GM21367 (cell line): ENCODE data around the gene EXOC3L1.
A peak's percentile ranks its signal among the peaks of the same experiment; 100 is the strongest.

Experiments used
- ATAC-seq: cut with Tn5 transposase; IDR thresholded peaks from one replicate; pipeline ENCODE4 v1.9.1; 2021; ENCODE audit not compliant: unreplicated experiment

The EXOC3L1 gene

DNA sequence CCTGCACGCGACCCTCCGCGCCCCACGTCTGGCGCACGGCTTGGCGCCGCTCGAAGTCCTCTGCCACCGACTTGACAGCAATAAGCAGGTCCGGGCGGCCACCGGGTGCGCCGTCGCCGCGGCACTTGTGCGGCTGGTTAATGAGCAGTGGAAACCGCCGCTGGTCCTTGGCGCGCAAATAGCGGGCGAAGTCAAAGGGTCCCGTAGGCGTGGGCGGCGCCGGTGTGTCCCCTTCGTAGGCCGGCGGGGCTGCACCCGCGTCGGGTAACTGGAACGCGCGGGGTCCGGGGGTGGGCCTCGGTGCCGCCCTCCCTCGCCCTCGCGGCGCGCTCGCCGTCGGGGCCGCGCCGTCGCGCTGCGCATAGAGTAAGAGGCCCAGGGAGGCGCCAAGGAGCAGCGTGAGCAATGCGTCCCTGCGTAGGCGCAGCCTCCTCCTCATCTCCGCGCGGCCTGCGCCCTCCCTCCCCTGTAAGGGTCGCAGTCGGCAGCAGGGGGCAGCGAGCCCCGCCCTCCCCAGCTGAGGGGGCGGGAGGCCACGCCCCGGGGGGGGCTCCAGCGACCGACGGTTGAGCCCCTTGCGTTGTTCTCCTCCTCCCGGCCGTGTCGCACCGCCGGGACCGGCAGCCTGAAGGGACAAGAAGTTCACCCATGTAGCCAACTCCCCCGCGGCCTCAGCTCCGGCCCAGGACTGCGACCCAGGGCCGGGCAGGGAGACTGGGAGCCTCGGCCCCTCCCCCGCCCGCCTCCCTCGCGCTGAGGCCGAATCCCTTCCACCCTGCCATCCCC is 39.7 kb downstream of the EXOC3L1 start:
- peak; percentile 27 for ATAC-seq

DNA sequence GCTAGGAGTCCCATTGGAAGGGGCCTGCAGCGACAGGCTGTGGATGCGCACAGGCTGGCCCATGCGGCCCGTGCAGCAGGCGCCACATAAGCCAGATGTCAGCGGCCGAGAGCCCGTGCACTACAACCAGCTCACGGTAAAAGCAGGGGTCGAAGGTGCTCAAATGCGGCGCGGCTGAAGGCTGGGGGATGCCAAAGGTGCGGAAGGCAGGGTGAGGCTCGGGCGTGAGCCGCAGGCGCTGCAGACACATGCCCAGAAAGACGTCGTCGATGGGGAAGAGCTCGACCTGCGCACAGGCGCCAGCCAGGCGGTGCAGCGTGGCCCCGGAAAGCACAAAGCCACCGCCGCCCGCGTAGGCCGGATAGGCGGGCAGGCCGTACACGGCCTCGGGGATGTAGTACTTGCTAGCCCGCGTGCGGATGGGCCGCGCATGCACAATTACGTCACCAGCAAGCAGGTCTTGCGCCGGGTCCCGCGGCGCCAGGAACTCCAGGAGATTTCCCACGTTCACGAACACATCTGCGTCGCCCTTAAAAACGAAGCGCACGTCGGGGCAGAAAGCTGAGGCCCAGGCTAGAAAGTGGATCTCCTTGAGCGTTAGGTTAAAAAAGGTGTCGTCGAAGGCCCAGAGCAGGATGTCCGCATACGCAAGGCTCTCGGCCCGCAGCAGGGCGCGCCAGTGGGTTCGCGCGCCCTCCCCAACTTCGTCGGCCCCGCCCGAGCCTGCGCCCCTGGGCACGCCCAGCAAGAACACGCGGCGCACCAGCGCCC is 40.5 kb downstream of the EXOC3L1 start:
- ATAC-seq: no peak

DNA sequence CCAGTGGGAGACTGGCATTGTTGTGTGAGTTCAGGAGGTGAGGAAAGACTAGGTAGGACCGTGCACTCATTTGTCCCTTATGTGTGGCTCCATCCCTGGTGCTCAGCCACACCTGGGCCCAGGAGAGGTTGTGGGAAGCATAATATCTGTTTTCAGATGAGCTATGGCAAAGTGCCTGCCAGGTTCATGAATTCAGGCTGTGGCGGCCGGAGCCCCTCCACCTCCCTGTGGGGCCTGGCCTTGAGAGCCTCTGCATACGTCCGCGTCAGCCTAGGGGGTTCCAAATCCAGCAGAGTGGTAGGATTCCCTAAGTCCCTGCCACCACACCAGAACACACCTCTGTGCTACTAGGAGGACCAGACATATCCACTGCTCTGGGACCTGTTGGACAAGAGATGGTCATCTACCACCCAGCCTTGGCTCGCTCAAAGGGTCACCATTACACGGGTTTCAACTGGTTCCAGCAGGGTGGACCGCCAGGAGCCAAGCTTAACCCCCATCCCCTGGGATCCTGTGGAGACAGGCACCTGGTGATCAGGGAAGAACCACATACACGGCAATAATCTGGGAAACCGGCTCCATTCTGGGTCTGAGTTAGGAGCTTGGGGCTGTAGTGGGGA is 41.2 kb downstream of the EXOC3L1 start:
- ATAC-seq: no peak

DNA sequence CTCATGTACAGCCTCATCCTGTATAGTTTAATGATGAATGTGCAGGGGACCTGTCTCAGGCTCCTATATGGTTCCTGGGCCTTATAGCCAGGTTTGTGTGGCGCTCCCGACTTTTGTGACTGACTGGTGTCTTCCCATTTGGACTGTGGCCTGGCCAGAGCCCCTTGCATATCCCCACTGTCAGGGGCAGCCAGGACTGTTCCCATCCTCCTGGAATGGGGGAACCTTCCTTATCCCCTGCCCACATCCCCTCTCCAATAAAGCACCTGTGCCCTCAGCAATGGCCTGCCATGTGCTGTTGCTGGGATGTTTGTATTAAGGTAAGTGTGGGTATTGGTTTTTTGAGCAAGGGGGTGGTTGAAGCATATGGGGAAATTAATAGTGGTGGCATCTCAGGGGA is 41.7 kb downstream of the EXOC3L1 start:
- ATAC-seq: no peak

DNA sequence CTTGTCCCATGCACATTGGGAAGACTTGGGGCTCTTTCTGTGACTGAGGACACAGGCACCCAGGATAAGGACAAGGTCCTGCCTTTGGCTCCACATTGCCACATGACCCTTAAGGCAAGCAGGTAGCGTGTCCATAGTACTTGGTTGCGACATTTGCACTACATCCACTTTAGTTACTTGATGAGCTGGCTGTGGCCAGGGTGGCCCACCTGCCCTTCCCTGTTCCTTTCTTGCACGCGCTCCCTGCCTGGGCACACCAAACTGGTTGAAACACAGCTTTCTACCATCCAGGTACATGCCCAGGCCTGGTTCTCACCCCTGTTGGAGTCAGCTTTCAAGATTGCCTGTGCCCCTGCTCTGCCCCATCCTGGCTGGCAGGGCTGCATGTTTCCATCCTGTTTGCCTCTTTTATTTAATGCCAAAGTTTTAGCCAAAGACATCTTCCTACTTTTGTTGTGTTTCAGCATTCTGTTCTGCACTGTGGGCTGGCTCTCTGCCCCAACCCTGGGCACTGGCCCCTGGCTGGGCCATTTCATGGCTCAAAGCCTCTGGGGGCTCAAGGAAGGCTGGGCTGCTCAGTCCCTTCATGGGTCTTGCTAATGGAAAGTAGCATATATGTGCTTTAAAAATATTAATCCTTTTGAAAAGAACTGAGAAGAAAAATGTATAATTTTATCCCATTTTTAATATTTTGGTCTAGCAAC is 42.3 kb downstream of the EXOC3L1 start:
- ATAC-seq: no peak

DNA sequence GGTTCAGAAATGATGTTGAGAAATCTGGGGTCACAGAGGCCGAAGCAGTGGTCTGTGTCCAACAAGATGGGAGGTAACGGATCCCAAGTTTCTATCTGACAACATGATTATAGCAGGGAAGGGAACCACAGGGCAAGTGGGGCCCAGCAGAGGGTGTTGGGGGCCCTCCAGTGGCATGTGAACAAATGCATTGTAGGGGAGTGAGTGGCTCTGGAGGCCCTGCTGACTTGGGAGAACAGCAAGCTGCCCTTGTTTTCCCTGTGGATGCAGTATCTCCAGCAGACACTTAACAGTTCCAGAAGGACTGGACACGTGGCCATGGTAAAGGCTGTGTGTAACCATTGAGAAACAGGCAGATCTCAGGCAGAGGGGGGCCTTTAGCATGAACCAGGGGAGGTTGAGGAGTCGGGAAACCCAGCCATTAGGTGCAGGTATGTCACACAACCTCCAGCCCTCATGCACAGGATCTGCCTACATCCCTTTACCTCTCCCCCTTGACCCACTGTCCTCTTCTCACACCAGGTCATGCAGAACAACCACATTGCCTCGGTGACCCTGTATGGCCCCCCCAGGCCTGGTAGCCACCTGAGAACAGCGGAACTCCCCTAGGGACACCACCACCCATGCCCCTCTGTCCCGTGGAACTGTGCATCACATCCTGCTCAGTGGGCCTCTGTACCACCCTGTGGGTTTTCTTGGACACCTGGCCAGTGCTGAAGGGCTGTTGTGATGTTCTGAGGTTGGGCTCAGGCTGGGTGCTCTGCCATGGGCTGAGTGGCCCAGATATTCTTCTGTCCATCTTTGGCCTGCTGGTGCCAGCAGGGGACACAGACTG is 43.2 kb downstream of the EXOC3L1 start:
- ATAC-seq: no peak

DNA sequence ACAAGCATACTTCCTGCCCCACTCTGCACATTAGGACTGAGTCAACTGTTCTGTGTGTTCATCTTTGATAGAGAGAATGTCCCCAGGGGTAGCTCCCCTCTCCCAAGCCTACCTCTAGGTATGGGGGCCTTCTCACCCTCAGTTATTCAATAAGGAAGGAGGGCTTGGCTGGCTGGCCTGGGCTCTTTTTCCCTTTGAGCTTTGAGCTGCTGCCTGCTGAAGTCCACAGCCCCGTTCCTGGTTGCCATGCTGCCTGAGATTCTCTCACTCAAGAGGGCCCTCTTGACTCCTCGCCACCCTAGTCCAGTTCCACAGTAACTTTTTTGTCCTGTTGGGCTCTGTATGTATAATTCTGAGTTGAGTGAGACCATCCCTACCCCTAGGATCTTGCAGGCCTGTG is 44.2 kb downstream of the EXOC3L1 start:
- ATAC-seq: no peak

DNA sequence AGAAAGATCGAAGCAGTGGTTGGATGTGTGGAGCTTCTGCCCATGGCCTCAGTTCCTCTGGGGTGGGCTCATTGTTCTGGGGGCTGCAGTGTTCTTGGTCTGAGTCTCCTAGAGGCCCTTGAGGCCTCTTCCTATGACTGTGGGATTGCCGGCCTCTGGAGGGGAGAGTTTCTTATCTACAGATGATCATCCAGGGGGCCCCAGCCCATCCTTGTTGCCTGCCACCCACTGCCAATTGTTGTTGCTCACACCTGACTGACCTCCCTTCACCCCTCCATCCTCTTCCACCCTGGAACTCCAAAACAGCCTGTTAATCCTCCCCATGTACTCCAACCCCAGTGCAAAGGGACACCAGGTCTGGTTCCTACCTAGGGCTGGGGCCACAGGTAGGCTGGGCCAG is 45.0 kb downstream of the EXOC3L1 start:
- ATAC-seq: no peak

DNA sequence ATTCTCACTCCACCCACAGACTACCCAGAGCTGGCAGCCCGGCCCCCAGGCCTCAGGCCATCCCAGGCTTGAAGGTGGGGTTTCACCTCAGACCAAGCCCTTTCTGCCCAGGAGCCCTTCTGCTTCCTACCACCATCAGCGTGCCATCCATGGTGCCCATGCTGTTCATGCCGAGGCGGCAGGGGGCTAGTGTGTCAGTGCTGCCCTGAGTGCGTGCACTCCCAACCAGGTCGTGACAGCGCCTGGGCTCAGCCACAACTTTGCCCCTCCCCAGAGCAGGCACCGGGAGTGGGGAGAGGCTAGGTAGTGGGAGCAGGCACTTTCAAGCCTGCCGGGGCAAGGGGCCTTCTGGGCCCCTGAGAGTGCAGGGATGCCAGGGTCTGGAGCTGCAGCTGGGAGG is 47.6 kb downstream of the EXOC3L1 start:
- no peak for ATAC-seq

DNA sequence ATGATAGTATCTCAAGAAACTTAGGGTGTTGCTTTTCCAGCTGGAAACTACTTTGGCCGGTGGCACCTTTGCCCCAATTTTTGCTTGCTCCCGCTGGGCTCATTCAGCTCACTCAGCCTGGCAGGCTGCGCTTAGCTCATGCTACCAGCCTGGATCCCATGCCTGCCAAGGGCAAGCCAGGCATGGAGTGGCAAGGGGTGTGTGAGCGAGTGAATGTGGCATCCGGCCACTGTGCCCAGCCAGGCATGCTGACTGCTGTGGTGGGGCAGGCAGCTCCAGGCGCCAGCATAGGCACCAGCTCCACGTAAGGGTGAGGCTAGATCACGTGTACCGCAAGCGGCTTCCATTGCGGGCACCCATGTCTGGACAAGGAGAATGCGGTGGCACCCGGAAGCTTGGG is 48.5 kb downstream of the EXOC3L1 start:
- no peak for ATAC-seq

DNA sequence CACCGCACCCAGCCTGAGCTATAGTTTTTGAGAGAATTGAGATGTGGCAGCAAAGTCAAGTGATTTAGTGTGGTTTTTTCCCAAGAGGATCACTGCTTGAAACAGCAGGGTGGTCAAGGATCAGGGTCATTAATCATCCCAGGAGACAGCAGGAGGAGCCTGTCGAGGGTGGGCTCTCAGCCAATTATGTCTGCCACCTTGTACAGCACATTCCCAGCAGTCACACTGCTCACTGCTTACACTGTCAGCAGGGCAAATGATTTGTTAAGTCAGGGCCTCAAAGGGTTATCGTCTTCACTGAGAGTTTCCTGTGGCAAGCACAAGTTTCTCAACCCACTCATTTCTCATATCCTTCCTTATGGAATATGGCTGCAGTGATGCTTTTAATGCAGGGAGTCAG is 52.3 kb downstream of the EXOC3L1 start:
- no peak for ATAC-seq
